D721Med (cell line): Measurements from ENCODE around the gene MGAT3.

Experiments
- DNase-seq: peaks from one replicate; pipeline ENCODE4 v3.0.0; 2011; ENCODE audit warnings: low spot score; ENCODE audit not compliant: insufficient read length
- FAIRE-seq: peaks from 2 replicates; lab custom pipeline; 2011; peaks lifted over from hg19 to GRCh38; lab: Jason Lieb, UNC
- CTCF ChIP-seq: IDR thresholded peaks from 2 replicates; pipeline ENCODE4 v1.5.1; 2012; ENCODE audit warnings: mild to moderate bottlenecking, control low read depth; ENCODE audit not compliant: insufficient read depth; ENCODE audit errors: missing control alignments

Gene MGAT3

GRCh38 chr22:39490966-39491680 lies 34.3 kb downstream of the MGAT3 start:
- DNase-seq = no peak
- no peak for TF ChIP-seq CTCF
- FAIRE-seq = no peak

GRCh38 chr22:39491696-39492095 lies 34.9 kb downstream of the MGAT3 start:
- FAIRE-seq = no peak
- no peak for TF ChIP-seq CTCF
- no peak for DNase-seq

GRCh38 chr22:39492186-39492585 lies 35.4 kb downstream of the MGAT3 start:
- FAIRE-seq = no peak
- TF ChIP-seq CTCF = no peak

GRCh38 chr22:39493759-39494158 lies 36.9 kb downstream of the MGAT3 start:
- TF ChIP-seq CTCF = no peak
- DNase-seq (no peak), FAIRE-seq (no peak)

More at GRCh38 chr22:39492186-39492585, 35.4 kb downstream of the MGAT3 start:
- DNase-seq = no peak

GRCh38 chr22:39494471-39495120 lies 37.8 kb downstream of the MGAT3 start:
- FAIRE-seq = no peak
- DNase-seq = no peak
- no peak for TF ChIP-seq CTCF

GRCh38 chr22:39496131-39496838 lies 39.5 kb downstream of the MGAT3 start:
- DNase-seq (no peak), FAIRE-seq (no peak)
- TF ChIP-seq CTCF = peak; percentile 71
